GM18520 (cell line): ENCODE results near the gene RAD51B.
"Not testable (repeated sequence)": the region's sequence is repeated elsewhere in the genome, so short reads cannot be mapped to it uniquely, and the experiment has no call there.

Experiments
- ATAC-seq: cut with Tn5 transposase; IDR thresholded peaks from one replicate; pipeline ENCODE4 v1.9.1; 2021; ENCODE audit not compliant: unreplicated experiment

RAD51B gene

GRCh38 chr14:67943947-67944346 lies 124.4 kb downstream of the RAD51B start:
- ATAC-seq: no peak

- ATAC-seq: no peak
These were observed 125.0 kb downstream of the RAD51B start for GRCh38 chr14:67944605-67945004.

- ATAC-seq: no peak
These were observed 130.2 kb downstream of the RAD51B start for GRCh38 chr14:67949771-67950170.

GRCh38 chr14:67950386-67950785 lies 130.8 kb downstream of the RAD51B start:
- ATAC-seq: no peak

GRCh38 chr14:67951529-67952135 lies 132.1 kb downstream of the RAD51B start:
- ATAC-seq: no peak

GRCh38 chr14:67952381-67952780 lies 132.8 kb downstream of the RAD51B start:
- ATAC-seq: no peak

- no peak for ATAC-seq
These were observed 133.2 kb downstream of the RAD51B start for GRCh38 chr14:67952786-67953185.

- no peak for ATAC-seq
These were observed 135.7 kb downstream of the RAD51B start for GRCh38 chr14:67955261-67955660.

GRCh38 chr14:67957946-67958345 lies 138.4 kb downstream of the RAD51B start:
- ATAC-seq: no peak

GRCh38 chr14:67961676-67962075 lies 142.1 kb downstream of the RAD51B start:
- ATAC-seq: no peak

- ATAC-seq: no peak
These were observed 142.7 kb downstream of the RAD51B start for GRCh38 chr14:67962215-67962644.

GRCh38 chr14:67963545-67963944 lies 144.0 kb downstream of the RAD51B start:
- ATAC-seq: no peak

GRCh38 chr14:67963960-67964812 lies 144.6 kb downstream of the RAD51B start:
- ATAC-seq: no peak

GRCh38 chr14:67965696-67966095 lies 146.1 kb downstream of the RAD51B start:
- no peak for ATAC-seq

GRCh38 chr14:67967206-67967605 lies 147.6 kb downstream of the RAD51B start:
- no peak for ATAC-seq

GRCh38 chr14:67967970-67968369 lies 148.4 kb downstream of the RAD51B start:
- not testable (repeated sequence) for ATAC-seq

GRCh38 chr14:67970923-67971322 lies 151.3 kb downstream of the RAD51B start:
- no peak for ATAC-seq

GRCh38 chr14:67971627-67972625 lies 152.3 kb downstream of the RAD51B start:
- ATAC-seq: no peak

- ATAC-seq: no peak
These were observed 153.9 kb downstream of the RAD51B start for GRCh38 chr14:67973436-67973835.

GRCh38 chr14:67975470-67975869 lies 155.9 kb downstream of the RAD51B start:
- ATAC-seq: no peak

GRCh38 chr14:67977434-67978034 lies 158.0 kb downstream of the RAD51B start:
- no peak for ATAC-seq
